Globus pallidus (tissue), 1 donor: ENCODE data around the gene CAPN5.

Source experiments
- DNase-seq: peaks from one replicate; pipeline ENCODE4 v3.0.0-alpha.2; 2015; ENCODE audit warnings: low spot score

Gene CAPN5

GRCh38 chr11:77173494-77173893 lies 106.7 kb downstream of the CAPN5 start:
- DNase-seq, result no peak

GRCh38 chr11:77174559-77174958 lies 107.8 kb downstream of the CAPN5 start:
- DNase-seq, result no peak

- peak; percentile 20 for DNase-seq
Observed at GRCh38 chr11:77175021-77175842, 108.5 kb downstream of the CAPN5 start.
